Karpas-422 (cell line): ENCODE results near the gene ZFAND3. TPM values are rescaled to one million over a fixed set of nuclear protein-coding genes. Genes with fewer than 3 reads are reported as not detected.

Experiments used
- DNase-seq: peaks from one replicate; pipeline ENCODE4 v3.0.0-alpha.2; 2015
- H2AFZ ChIP-seq: fragments of 200-600 bp; sonication (generic); 2 replicates; pipeline ENCODE4 v1.6.1; 2014; ENCODE audit warnings: antibody characterized with exemption, low read length, mixed read lengths
- H3K27ac ChIP-seq: fragments of 200-600 bp; sonication (generic); 2 replicates; pipeline ENCODE4 v1.5.1; 2014; ENCODE audit warnings: mild to moderate bottlenecking, low read length, moderate library complexity
- H3K27me3 ChIP-seq: fragments of 200-600 bp; sonication (generic); 2 replicates; pipeline ENCODE4 v1.6.1; 2014; ENCODE audit warnings: low read length, mixed read lengths
- H3K36me3 ChIP-seq: fragments of 200-600 bp; sonication (generic); 2 replicates; pipeline ENCODE4 v1.6.1; 2014; ENCODE audit warnings: low read length, mixed read lengths; ENCODE audit not compliant: insufficient read depth
- H3K4me1 ChIP-seq: fragments of 200-600 bp; sonication (generic); 2 replicates; pipeline ENCODE4 v1.6.1; 2014; ENCODE audit warnings: mild to moderate bottlenecking, low read length, mixed read lengths
- H3K4me2 ChIP-seq: fragments of 200-600 bp; sonication (generic); 2 replicates; pipeline ENCODE4 v1.6.1; 2014; ENCODE audit warnings: low read length, low read depth, mild to moderate bottlenecking; ENCODE audit not compliant: poor library complexity, severe bottlenecking
- H3K4me3 ChIP-seq: fragments of 200-600 bp; sonication (generic); 2 replicates; pipeline ENCODE4 v1.5.1; 2014; ENCODE audit warnings: mild to moderate bottlenecking, antibody characterized with exemption, low read length, mixed read lengths
- H3K79me2 ChIP-seq: fragments of 200-600 bp; sonication (generic); 2 replicates; pipeline ENCODE4 v1.6.1; 2014; ENCODE audit warnings: mild to moderate bottlenecking, low read length, mixed read lengths
- H3K9ac ChIP-seq: fragments of 200-600 bp; sonication (generic); 2 replicates; pipeline ENCODE4 v1.6.0; 2014; ENCODE audit warnings: low read length
- H3K9me2 ChIP-seq: fragments of 200-600 bp; sonication (generic), shearing (Covaris generic); replicated peaks from 2 replicates; pipeline ENCODE4 v1.6.0; 2014; ENCODE audit warnings: mild to moderate bottlenecking, low read length, moderate library complexity; ENCODE audit not compliant: insufficient read depth
- H3K9me3 ChIP-seq: fragments of 300-700, 200-600 bp; sonication (generic); 2 replicates; pipeline ENCODE4 v1.6.1; 2014; ENCODE audit warnings: low read length, mixed read lengths
- H4K20me1 ChIP-seq: fragments of 200-600 bp; sonication (generic); 2 replicates; pipeline ENCODE4 v1.6.1; 2014; ENCODE audit warnings: mild to moderate bottlenecking, antibody characterized with exemption, low read length, low read depth; ENCODE audit not compliant: insufficient read depth
- total RNA-seq: library from RNA; depleted of rRNA; stranded (reverse); fragments of >200 nt; shearing (Covaris generic); gene quantifications from 2 replicates; pipeline ENCODE4 v1.2.3, GENCODE V29; 2014; ENCODE audit warnings: low replicate concordance

Gene ZFAND3
- total RNA-seq, 1 experiment from 2014 or later = 4.0 TPM

- H3K9me3 ChIP-seq = no peaks in the 10 kb centered on the region
- H3K4me3 ChIP-seq = no peak overlapping the region
- H3K79me2 ChIP-seq = no peaks in the 10 kb centered on the region
Measured at GRCh38 chr6:37993596-37993995, 174.1 kb downstream of the ZFAND3 start.

DNA sequence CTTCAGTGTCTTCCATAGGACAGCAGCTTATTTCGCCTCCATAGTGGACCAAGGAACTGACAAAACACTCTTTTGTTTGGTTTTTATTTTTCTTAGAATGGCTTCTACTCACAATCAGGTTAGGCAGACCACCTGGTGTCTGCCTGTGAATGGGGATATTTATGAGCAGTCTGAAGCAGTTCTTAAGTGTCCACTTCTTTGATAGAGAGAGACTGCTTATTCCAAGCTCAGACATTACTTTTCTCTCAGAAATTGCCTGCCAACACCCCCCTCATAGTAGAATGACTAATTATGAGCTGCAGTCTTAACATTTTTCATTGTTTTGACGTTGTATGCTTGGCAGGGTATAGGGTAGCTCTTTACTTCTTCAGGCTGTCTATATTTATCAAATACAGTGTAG, 174.7 kb downstream of the ZFAND3 start:
- no peaks in the 10 kb centered on the region for H3K79me2 ChIP-seq
- H4K20me1 ChIP-seq = peaks cover 55% of the 10 kb centered on the region
- no peak overlapping the region for H3K27ac ChIP-seq
- H3K4me1 ChIP-seq = no peaks in the 10 kb centered on the region
- no peak overlapping the region for H3K9ac ChIP-seq
- no peak for DNase-seq
- no peak overlapping the region for H2AFZ ChIP-seq
- H3K27me3 ChIP-seq = no peaks in the 10 kb centered on the region
- no peaks in the 10 kb centered on the region for H3K9me2 ChIP-seq
- H3K4me2 ChIP-seq = no peak overlapping the region
- H3K9me3 ChIP-seq = no peaks in the 10 kb centered on the region
- H3K4me3 ChIP-seq = no peak overlapping the region
- H3K36me3 ChIP-seq = no peaks in the 10 kb centered on the region

More at GRCh38 chr6:37993596-37993995, 174.1 kb downstream of the ZFAND3 start:
- Histone ChIP-seq H2AFZ (no peak overlapping the region), H3K27ac (no peak overlapping the region), H3K9ac (no peak overlapping the region), H3K4me2 (no peak overlapping the region), H3K4me1 (no peaks in the 10 kb centered on the region), H3K36me3 (no peaks in the 10 kb centered on the region), H3K9me2 (no peaks in the 10 kb centered on the region), H4K20me1 (peaks cover 61% of the 10 kb centered on the region), H3K27me3 (no peaks in the 10 kb centered on the region)
- DNase-seq = no peak

DNA sequence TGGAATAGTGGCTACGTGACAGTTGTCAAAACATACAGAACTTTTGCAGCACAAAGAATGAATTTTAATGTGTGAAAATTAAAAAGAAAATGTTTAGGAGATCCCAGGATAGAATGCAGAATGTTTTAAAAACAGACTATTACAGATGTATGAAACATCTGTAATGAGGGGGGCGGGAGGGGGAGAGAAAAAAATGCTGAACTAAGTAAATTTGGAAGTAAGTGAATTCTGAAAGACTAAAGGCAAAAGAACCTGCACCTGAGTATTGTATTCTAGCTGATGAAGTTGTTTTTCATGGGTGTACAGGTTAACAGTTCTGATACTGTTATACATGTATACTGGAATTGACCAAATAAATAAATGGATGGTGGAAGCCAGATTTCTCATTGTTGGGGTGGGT, 178.8 kb downstream of the ZFAND3 start:
- H4K20me1 ChIP-seq = peaks cover 56% of the 10 kb centered on the region
- no peaks in the 10 kb centered on the region for H3K79me2 ChIP-seq
- no peak overlapping the region for H2AFZ ChIP-seq
- no peaks in the 10 kb centered on the region for H3K4me1 ChIP-seq
- H3K9me2 ChIP-seq = no peaks in the 10 kb centered on the region
- H3K4me2 ChIP-seq = no peak overlapping the region
- H3K4me3 ChIP-seq = no peak overlapping the region
- no peak overlapping the region for H3K27ac ChIP-seq
- no peak for DNase-seq
- H3K27me3 ChIP-seq = no peaks in the 10 kb centered on the region
- H3K36me3 ChIP-seq = no peaks in the 10 kb centered on the region
- H3K9me3 ChIP-seq = no peaks in the 10 kb centered on the region
- H3K9ac ChIP-seq = no peak overlapping the region

- no peak overlapping the region for H3K9ac ChIP-seq
- no peaks in the 10 kb centered on the region for H3K27me3 ChIP-seq
- no peaks in the 10 kb centered on the region for H3K9me2 ChIP-seq
- H3K4me3 ChIP-seq = no peak overlapping the region
- no peak for DNase-seq
- H3K9me3 ChIP-seq = no peaks in the 10 kb centered on the region
- no peaks in the 10 kb centered on the region for H3K4me1 ChIP-seq
- H3K36me3 ChIP-seq = no peaks in the 10 kb centered on the region
- H3K4me2 ChIP-seq = no peak overlapping the region
- no peaks in the 10 kb centered on the region for H3K79me2 ChIP-seq
- H3K27ac ChIP-seq = no peak overlapping the region
- H2AFZ ChIP-seq = no peak overlapping the region
- H4K20me1 ChIP-seq = peaks cover 53% of the 10 kb centered on the region
Measured at GRCh38 chr6:38001386-38001785, 181.9 kb downstream of the ZFAND3 start.

DNA sequence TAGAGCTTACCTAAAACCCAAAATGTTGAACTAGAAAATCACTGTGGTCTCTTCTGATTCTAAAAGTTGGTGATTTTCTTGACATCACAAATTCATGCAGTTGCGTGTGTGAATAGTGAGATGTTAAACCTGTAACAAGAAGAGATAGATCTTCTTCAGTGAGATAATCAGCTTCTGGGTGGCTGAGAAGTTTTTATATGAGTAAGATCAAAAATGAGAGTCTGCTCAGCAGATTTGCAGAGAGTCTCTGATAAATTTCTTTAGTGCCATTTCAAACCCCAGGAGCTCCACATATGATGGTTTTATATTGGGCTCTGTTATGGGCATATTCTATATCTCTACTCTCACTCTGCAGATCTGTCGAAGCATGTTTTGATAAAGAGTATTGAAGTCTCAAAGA, 185.4 kb downstream of the ZFAND3 start:
- no peaks in the 10 kb centered on the region for H3K4me1 ChIP-seq
- H3K27ac ChIP-seq = no peak overlapping the region
- H3K27me3 ChIP-seq = no peaks in the 10 kb centered on the region
- H3K4me3 ChIP-seq = no peak overlapping the region
- H2AFZ ChIP-seq = no peak overlapping the region
- no peaks in the 10 kb centered on the region for H3K9me3 ChIP-seq
- DNase-seq = no peak
- H3K36me3 ChIP-seq = no peaks in the 10 kb centered on the region
- H3K9ac ChIP-seq = no peak overlapping the region
- no peaks in the 10 kb centered on the region for H3K79me2 ChIP-seq
- H3K4me2 ChIP-seq = no peak overlapping the region
- peaks cover 44% of the 10 kb centered on the region for H4K20me1 ChIP-seq
- no peaks in the 10 kb centered on the region for H3K9me2 ChIP-seq

GRCh38 chr6:38011937-38012336, 192.4 kb downstream of the ZFAND3 start:
- H4K20me1 ChIP-seq = peaks cover 42% of the 10 kb centered on the region
- H3K36me3 ChIP-seq = no peaks in the 10 kb centered on the region
- no peak overlapping the region for H3K4me2 ChIP-seq
- peaks cover 5% of the 10 kb centered on the region for H3K4me1 ChIP-seq
- no peak overlapping the region for H3K4me3 ChIP-seq
- H3K9ac ChIP-seq = no peak overlapping the region
- H3K79me2 ChIP-seq = no peaks in the 10 kb centered on the region
- H3K9me2 ChIP-seq = no peaks in the 10 kb centered on the region
- H3K27me3 ChIP-seq = no peaks in the 10 kb centered on the region
- H3K27ac ChIP-seq = no peak overlapping the region
- DNase-seq = no peak
- no peak overlapping the region for H2AFZ ChIP-seq
- no peaks in the 10 kb centered on the region for H3K9me3 ChIP-seq

- Histone ChIP-seq H3K36me3 (no peaks in the 10 kb centered on the region), H3K27me3 (no peaks in the 10 kb centered on the region), H2AFZ (no peak overlapping the region), H3K4me2 (no peak overlapping the region), H3K9me2 (no peaks in the 10 kb centered on the region), H3K79me2 (no peaks in the 10 kb centered on the region), H3K27ac (no peak overlapping the region), H3K4me1 (peaks cover 5% of the 10 kb centered on the region), H4K20me1 (peaks cover 42% of the 10 kb centered on the region), H3K4me3 (no peak overlapping the region), H3K9me3 (no peaks in the 10 kb centered on the region), H3K9ac (no peak overlapping the region)
- peak; percentile 77 for DNase-seq
Measured at GRCh38 chr6:38012573-38012972, 193.0 kb downstream of the ZFAND3 start.

DNA sequence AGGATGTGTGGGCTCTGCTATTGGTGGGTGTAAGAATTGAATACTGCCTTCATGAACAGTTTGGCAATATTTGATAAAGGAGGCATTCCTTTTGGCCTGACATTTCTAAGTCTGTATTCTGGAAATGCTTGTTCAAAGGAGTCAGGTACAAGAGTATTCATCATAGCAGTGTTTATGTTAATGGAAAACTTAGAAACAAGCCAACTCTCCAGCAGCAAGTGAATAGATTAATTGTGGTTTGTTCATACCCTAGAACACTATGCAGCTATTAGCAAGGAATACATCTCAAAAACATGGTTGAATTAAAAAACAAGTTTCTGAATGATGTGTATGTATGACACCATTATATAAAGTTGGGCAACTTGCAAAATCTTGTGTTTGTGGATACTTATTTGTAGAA, 195.8 kb downstream of the ZFAND3 start:
- no peak overlapping the region for H3K27ac ChIP-seq
- no peaks in the 10 kb centered on the region for H3K79me2 ChIP-seq
- no peak overlapping the region for H3K4me3 ChIP-seq
- H4K20me1 ChIP-seq = peaks cover 41% of the 10 kb centered on the region
- no peak overlapping the region for H3K4me2 ChIP-seq
- no peak for DNase-seq
- H3K9me2 ChIP-seq = no peaks in the 10 kb centered on the region
- no peaks in the 10 kb centered on the region for H3K27me3 ChIP-seq
- H3K9ac ChIP-seq = no peak overlapping the region
- H2AFZ ChIP-seq = no peak overlapping the region
- no peaks in the 10 kb centered on the region for H3K36me3 ChIP-seq
- peaks cover 5% of the 10 kb centered on the region for H3K4me1 ChIP-seq
- H3K9me3 ChIP-seq = no peaks in the 10 kb centered on the region

DNA sequence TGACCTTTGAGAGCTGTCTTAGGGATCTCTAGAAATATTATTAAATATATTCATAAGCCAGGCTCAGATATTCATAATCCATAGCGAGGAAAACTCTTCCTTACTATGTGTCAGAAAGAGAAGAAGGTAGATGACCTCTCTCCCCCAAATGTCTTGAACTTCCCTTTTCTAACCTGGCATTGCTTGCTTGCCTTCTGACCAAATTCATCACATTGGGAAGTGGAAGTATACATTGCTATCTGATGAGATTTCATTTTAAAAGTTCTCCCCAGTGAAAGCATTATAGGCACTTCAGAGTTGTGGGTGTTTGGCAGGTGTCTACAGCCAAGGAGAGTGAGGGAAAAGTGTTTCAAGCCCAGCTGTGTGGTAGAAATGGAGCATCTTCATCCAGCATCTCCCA, 197.3 kb downstream of the ZFAND3 start:
- Histone ChIP-seq H3K27me3 (no peaks in the 10 kb centered on the region), H2AFZ (no peak overlapping the region), H3K9me3 (no peaks in the 10 kb centered on the region), H3K4me2 (no peak overlapping the region), H4K20me1 (peaks cover 54% of the 10 kb centered on the region), H3K9me2 (no peaks in the 10 kb centered on the region), H3K79me2 (no peaks in the 10 kb centered on the region), H3K9ac (no peak overlapping the region), H3K4me1 (peaks cover 4% of the 10 kb centered on the region), H3K27ac (no peak overlapping the region), H3K4me3 (no peak overlapping the region), H3K36me3 (no peaks in the 10 kb centered on the region)
- DNase-seq = no peak
